Karpas-422 (cell line): ENCODE measurements around the gene RAI14. TPM values are rescaled to one million over a fixed set of nuclear protein-coding genes. Genes with fewer than 3 reads are reported as not detected.
"Not testable (repeated sequence)": the region's sequence is repeated elsewhere in the genome, so short reads cannot be mapped to it uniquely, and the experiment has no call there.

Source experiments
- DNase-seq: peaks from one replicate; pipeline ENCODE4 v3.0.0-alpha.2; 2015
- H2AFZ ChIP-seq: fragments of 200-600 bp; sonication (generic); 2 replicates; pipeline ENCODE4 v1.6.1; 2014; ENCODE audit warnings: antibody characterized with exemption, low read length, mixed read lengths
- H3K27ac ChIP-seq: fragments of 200-600 bp; sonication (generic); 2 replicates; pipeline ENCODE4 v1.5.1; 2014; ENCODE audit warnings: mild to moderate bottlenecking, low read length, moderate library complexity
- H3K27me3 ChIP-seq: fragments of 200-600 bp; sonication (generic); 2 replicates; pipeline ENCODE4 v1.6.1; 2014; ENCODE audit warnings: low read length, mixed read lengths
- H3K36me3 ChIP-seq: fragments of 200-600 bp; sonication (generic); 2 replicates; pipeline ENCODE4 v1.6.1; 2014; ENCODE audit warnings: low read length, mixed read lengths; ENCODE audit not compliant: insufficient read depth
- H3K4me1 ChIP-seq: fragments of 200-600 bp; sonication (generic); 2 replicates; pipeline ENCODE4 v1.6.1; 2014; ENCODE audit warnings: mild to moderate bottlenecking, low read length, mixed read lengths
- H3K4me2 ChIP-seq: fragments of 200-600 bp; sonication (generic); 2 replicates; pipeline ENCODE4 v1.6.1; 2014; ENCODE audit warnings: low read length, low read depth, mild to moderate bottlenecking; ENCODE audit not compliant: poor library complexity, severe bottlenecking
- H3K4me3 ChIP-seq: fragments of 200-600 bp; sonication (generic); 2 replicates; pipeline ENCODE4 v1.5.1; 2014; ENCODE audit warnings: mild to moderate bottlenecking, antibody characterized with exemption, low read length, mixed read lengths
- H3K79me2 ChIP-seq: fragments of 200-600 bp; sonication (generic); 2 replicates; pipeline ENCODE4 v1.6.1; 2014; ENCODE audit warnings: mild to moderate bottlenecking, low read length, mixed read lengths
- H3K9ac ChIP-seq: fragments of 200-600 bp; sonication (generic); 2 replicates; pipeline ENCODE4 v1.6.0; 2014; ENCODE audit warnings: low read length
- H3K9me2 ChIP-seq: fragments of 200-600 bp; sonication (generic), shearing (Covaris generic); replicated peaks from 2 replicates; pipeline ENCODE4 v1.6.0; 2014; ENCODE audit warnings: mild to moderate bottlenecking, low read length, moderate library complexity; ENCODE audit not compliant: insufficient read depth
- H3K9me3 ChIP-seq: fragments of 300-700, 200-600 bp; sonication (generic); 2 replicates; pipeline ENCODE4 v1.6.1; 2014; ENCODE audit warnings: low read length, mixed read lengths
- H4K20me1 ChIP-seq: fragments of 200-600 bp; sonication (generic); 2 replicates; pipeline ENCODE4 v1.6.1; 2014; ENCODE audit warnings: mild to moderate bottlenecking, antibody characterized with exemption, low read length, low read depth; ENCODE audit not compliant: insufficient read depth
- total RNA-seq: library from RNA; depleted of rRNA; stranded (reverse); fragments of >200 nt; shearing (Covaris generic); gene quantifications from 2 replicates; pipeline ENCODE4 v1.2.3, GENCODE V29; 2014; ENCODE audit warnings: low replicate concordance

Gene RAI14
- total RNA-seq, 1 experiment from 2014 or later: not detected

GRCh38 chr5:34717426-34718327, 61.5 kb downstream of the RAI14 start:
- no peak overlapping the region for H3K4me2 ChIP-seq
- no peaks in the 10 kb centered on the region for H3K4me1 ChIP-seq
- no peaks in the 10 kb centered on the region for H3K27me3 ChIP-seq
- H4K20me1 ChIP-seq: no peaks in the 10 kb centered on the region
- no peaks in the 10 kb centered on the region for H3K36me3 ChIP-seq
- no peaks in the 10 kb centered on the region for H3K79me2 ChIP-seq
- H3K9ac ChIP-seq: no peak overlapping the region
- no peak overlapping the region for H3K27ac ChIP-seq
- H3K9me3 ChIP-seq: no peaks in the 10 kb centered on the region
- no peaks in the 10 kb centered on the region for H3K9me2 ChIP-seq
- no peak overlapping the region for H2AFZ ChIP-seq
- DNase-seq: no peak
- no peak overlapping the region for H3K4me3 ChIP-seq

GRCh38 chr5:34718516-34718915, 62.4 kb downstream of the RAI14 start:
- Histone ChIP-seq H3K27me3 (no peaks in the 10 kb centered on the region), H2AFZ (no peak overlapping the region), H3K27ac (no peak overlapping the region), H3K36me3 (no peaks in the 10 kb centered on the region), H3K4me1 (no peaks in the 10 kb centered on the region), H3K4me3 (no peak overlapping the region), H3K9me2 (no peaks in the 10 kb centered on the region), H4K20me1 (no peaks in the 10 kb centered on the region), H3K9ac (no peak overlapping the region), H3K9me3 (no peaks in the 10 kb centered on the region), H3K4me2 (no peak overlapping the region), H3K79me2 (no peaks in the 10 kb centered on the region)
- no peak for DNase-seq

- Histone ChIP-seq H3K27me3 (no peaks in the 10 kb centered on the region), H3K9ac (no peak overlapping the region), H3K27ac (no peak overlapping the region), H3K36me3 (no peaks in the 10 kb centered on the region), H3K79me2 (no peaks in the 10 kb centered on the region), H3K9me2 (no peaks in the 10 kb centered on the region), H3K4me3 (no peak overlapping the region), H2AFZ (no peak overlapping the region), H3K4me2 (no peak overlapping the region), H3K4me1 (no peaks in the 10 kb centered on the region), H3K9me3 (no peaks in the 10 kb centered on the region), H4K20me1 (no peaks in the 10 kb centered on the region)
- DNase-seq: no peak
These were observed 62.9 kb downstream of the RAI14 start for GRCh38 chr5:34719029-34719428.

- DNase-seq: no peak
- H3K79me2 ChIP-seq: no peaks in the 10 kb centered on the region
- no peaks in the 10 kb centered on the region for H3K36me3 ChIP-seq
- no peaks in the 10 kb centered on the region for H4K20me1 ChIP-seq
- H3K4me2 ChIP-seq: no peak overlapping the region
- H3K9me2 ChIP-seq: no peaks in the 10 kb centered on the region
- no peaks in the 10 kb centered on the region for H3K9me3 ChIP-seq
- no peak overlapping the region for H3K4me3 ChIP-seq
- H3K4me1 ChIP-seq: no peaks in the 10 kb centered on the region
- no peak overlapping the region for H3K27ac ChIP-seq
- no peaks in the 10 kb centered on the region for H3K27me3 ChIP-seq
- H3K9ac ChIP-seq: no peak overlapping the region
- H2AFZ ChIP-seq: no peak overlapping the region
These were observed 65.2 kb downstream of the RAI14 start for GRCh38 chr5:34721327-34721726.

- H3K4me2 ChIP-seq: no peak overlapping the region
These were observed 66.1 kb downstream of the RAI14 start for GRCh38 chr5:34722183-34722582.

GRCh38 chr5:34724741-34725140, 68.6 kb downstream of the RAI14 start:
- no peaks in the 10 kb centered on the region for H3K36me3 ChIP-seq
- H3K4me3 ChIP-seq: no peak overlapping the region
- no peaks in the 10 kb centered on the region for H3K4me1 ChIP-seq
- no peaks in the 10 kb centered on the region for H3K79me2 ChIP-seq
- H3K9me2 ChIP-seq: no peaks in the 10 kb centered on the region
- no peak overlapping the region for H3K27ac ChIP-seq
- no peak overlapping the region for H3K4me2 ChIP-seq
- no peaks in the 10 kb centered on the region for H3K27me3 ChIP-seq
- H2AFZ ChIP-seq: no peak overlapping the region
- no peak for DNase-seq
- H3K9me3 ChIP-seq: no peaks in the 10 kb centered on the region
- H3K9ac ChIP-seq: no peak overlapping the region
- no peaks in the 10 kb centered on the region for H4K20me1 ChIP-seq

More at GRCh38 chr5:34722183-34722582, 66.1 kb downstream of the RAI14 start:
- no peaks in the 10 kb centered on the region for H4K20me1 ChIP-seq
- no peaks in the 10 kb centered on the region for H3K9me2 ChIP-seq
- no peaks in the 10 kb centered on the region for H3K9me3 ChIP-seq
- no peak overlapping the region for H3K4me3 ChIP-seq
- no peaks in the 10 kb centered on the region for H3K36me3 ChIP-seq
- no peak overlapping the region for H2AFZ ChIP-seq
- H3K9ac ChIP-seq: no peak overlapping the region
- H3K27me3 ChIP-seq: no peaks in the 10 kb centered on the region
- no peaks in the 10 kb centered on the region for H3K4me1 ChIP-seq
- no peaks in the 10 kb centered on the region for H3K79me2 ChIP-seq
- no peak overlapping the region for H3K27ac ChIP-seq
- DNase-seq: no peak

GRCh38 chr5:34727166-34727749, 71.1 kb downstream of the RAI14 start:
- H3K4me2 ChIP-seq, H3K27me3 ChIP-seq, H3K4me3 ChIP-seq, H3K9ac ChIP-seq, H3K79me2 ChIP-seq, H2AFZ ChIP-seq, H3K9me3 ChIP-seq, DNase-seq, H3K27ac ChIP-seq, H3K9me2 ChIP-seq, H3K36me3 ChIP-seq, H4K20me1 ChIP-seq, H3K4me1 ChIP-seq: not testable (repeated sequence)

GRCh38 chr5:34728236-34728635, 72.1 kb downstream of the RAI14 start:
- Histone ChIP-seq H3K4me2 (no peak overlapping the region), H3K4me1 (no peaks in the 10 kb centered on the region), H3K9ac (no peak overlapping the region), H3K9me2 (no peaks in the 10 kb centered on the region), H3K27ac (no peak overlapping the region), H3K4me3 (no peak overlapping the region), H2AFZ (no peak overlapping the region), H3K79me2 (no peaks in the 10 kb centered on the region), H3K36me3 (no peaks in the 10 kb centered on the region), H3K27me3 (no peaks in the 10 kb centered on the region), H4K20me1 (no peaks in the 10 kb centered on the region), H3K9me3 (no peaks in the 10 kb centered on the region)
- no peak for DNase-seq
